Panc1 (cell line): ENCODE measurements around the gene SERGEF. TPM values are rescaled to one million over a fixed set of nuclear protein-coding genes. Genes with fewer than 3 reads are reported as not detected.

Experiments used
- ATAC-seq: fragments of 200-7000 bp; cut with Tn5 transposase; 2 replicates; pipeline ENCODE4 v1.9.1; 2020; ENCODE audit warnings: mild to moderate bottlenecking, moderate library complexity
- BruUV-seq: library from RNA; stranded (reverse); fragments of 400-500 nt; replicated peaks from 2 replicates; lab custom pipeline; 2021; lab: Mats Ljungman, UMichigan
- CTCF ChIA-PET: fragments of 300-600 bp; sonication (Branson Sonifier 250); formaldehyde crosslinking; loops from one replicate; lab custom pipeline; 2022; ENCODE audit warnings: antibody characterized with exemption; lab: Charles Lee
- POLR2A ChIA-PET: fragments of 300-600 bp; sonication (Branson Sonifier 250); formaldehyde crosslinking; loops from one replicate; lab custom pipeline; 2022; ENCODE audit warnings: antibody characterized with exemption; lab: Charles Lee
- DNase-seq: peaks from one replicate; pipeline ENCODE4 v3.0.0-alpha.2; 2010; ENCODE audit warnings: low read depth, low spot score
- H3K27ac ChIP-seq: 2 replicates; pipeline ENCODE4 v1.5.1; 2011; ENCODE audit warnings: mild to moderate bottlenecking, low read length, inconsistent platforms
- H3K27me3 ChIP-seq: fragments of 200-500 bp; sonication (Bioruptor generic); 2 replicates; pipeline ENCODE4 v1.6.0; 2014; ENCODE audit warnings: low read length, inconsistent platforms; ENCODE audit not compliant: control insufficient read depth, insufficient read depth
- H3K36me3 ChIP-seq: fragments of 200-500 bp; sonication (Bioruptor generic); 2 replicates; pipeline ENCODE4 v1.5.1; 2014; ENCODE audit warnings: inconsistent platforms, mild to moderate bottlenecking, low read length, moderate library complexity; ENCODE audit not compliant: control insufficient read depth, insufficient read depth
- H3K4me1 ChIP-seq: 2 replicates; pipeline ENCODE4 v1.5.1; 2011; ENCODE audit warnings: inconsistent platforms, mild to moderate bottlenecking, low read length, moderate library complexity; ENCODE audit not compliant: control insufficient read depth, insufficient read depth
- H3K4me3 ChIP-seq, 2 experiments: 2 replicates each; pipeline ENCODE4 v1.5.1; 2011 to 2012; ENCODE audit warnings: low read depth in 2 of 2, low read length in 2 of 2, mild to moderate bottlenecking in 2 of 2, inconsistent platforms in 1 of 2, moderate library complexity in 1 of 2
- H3K9me3 ChIP-seq: fragments of 200-500 bp; sonication (Bioruptor generic); 2 replicates; pipeline ENCODE4 v1.5.1; 2014; ENCODE audit warnings: low read depth, mild to moderate bottlenecking, inconsistent platforms, low read length, moderate library complexity; ENCODE audit not compliant: control insufficient read depth, insufficient read depth
- CTCF ChIP-seq: fragments of 450-650 bp; IDR thresholded peaks from 2 replicates; pipeline ENCODE4 v1.5.1; 2017; ENCODE audit warnings: mild to moderate bottlenecking
- POLR2AphosphoS5 ChIP-seq: IDR thresholded peaks from 2 replicates; pipeline ENCODE4 v1.6.1; 2012; ENCODE audit warnings: mild to moderate bottlenecking, low read depth, low read length, moderate library complexity
- REST ChIP-seq, 2 experiments: IDR thresholded peaks; 2 replicates each; pipeline ENCODE4 v1.6.1; 2011 to 2012; ENCODE audit warnings: low read depth in 2 of 2, control low read depth in 1 of 2, low read length in 1 of 2, mild to moderate bottlenecking in 1 of 2, moderate library complexity in 1 of 2; ENCODE audit not compliant: insufficient read depth in 1 of 2
- SIN3A ChIP-seq: IDR thresholded peaks from 2 replicates; pipeline ENCODE4 v1.6.1; 2012; ENCODE audit warnings: low read depth, mild to moderate bottlenecking, low read length, moderate library complexity, borderline replicate concordance; ENCODE audit not compliant: insufficient read depth
- TCF7L2 ChIP-seq: IDR thresholded peaks from 2 replicates; pipeline ENCODE4 v1.6.1; 2011; ENCODE audit warnings: mild to moderate bottlenecking, low read depth, low read length, inconsistent platforms
- in situ Hi-C: cut with HindIII; loops from 2 replicates; pipeline ENCODE4 v1.10.0; 2016; ENCODE audit warnings: low sequenced_read_pairs, low pct_unique_long_range_greater_than_20kb
- intact Hi-C: fragments of 100-400 bp; cut with micrococcal nuclease; formaldehyde crosslinking; loops from one replicate; pipeline ENCODE4 v1.10.0; 2022; ENCODE audit not compliant: unreplicated experiment
- total RNA-seq: library from RNA; stranded (reverse); gene quantifications from one replicate; pipeline ENCODE4 v1.2.1, GENCODE V29; 2021; ENCODE audit not compliant: unreplicated experiment

Gene SERGEF
- total RNA-seq, 1 experiment from 2014 or later: 35.5 TPM

- Histone ChIP-seq H3K9me3 (no peaks in the 10 kb centered on the region), H3K4me3 (no peak overlapping the region), H3K27me3 (no peaks in the 10 kb centered on the region), H3K36me3 (no peaks in the 10 kb centered on the region), H3K27ac (no peak overlapping the region), H3K4me1 (no peaks in the 10 kb centered on the region)
- ChIA-PET CTCF (interaction anchor here (1.4 kb wide), 1 partner anchor 14 kb away, joined by 3 read pairs; no protein-coding TSS in a partner anchor), POLR2A (no interaction called here)
- DNase-seq: no peak
- TF ChIP-seq POLR2AphosphoS5 (no peak), TCF7L2 (no peak), CTCF (no peak), REST (IDR thresholded peaks at IDR 0.05; ENCODE audit: insufficient read depth in 1 of 2, low read depth in 2 of 2, low read length in 1 of 2) (no peak), SIN3A (no peak)
- BruUV-seq: no TSS peak
- no peak for ATAC-seq
- in situ Hi-C loops (no loop called here), intact Hi-C loops (no loop called here)
These were observed 268.5 kb downstream of the SERGEF start for GRCh38 chr11:17744151-17744940.

GRCh38 chr11:17743808-17744119, 269.1 kb downstream of the SERGEF start:
- DNase-seq: no peak
- ChIA-PET CTCF (interaction anchor here (1.4 kb wide), 1 partner anchor 13 kb away, joined by 3 read pairs; no protein-coding TSS in a partner anchor), POLR2A (no interaction called here)
- Histone ChIP-seq H3K4me3 (no peak overlapping the region), H3K9me3 (no peaks in the 10 kb centered on the region), H3K36me3 (no peaks in the 10 kb centered on the region), H3K27me3 (no peaks in the 10 kb centered on the region), H3K27ac (no peak overlapping the region), H3K4me1 (no peaks in the 10 kb centered on the region)
- no peak for ATAC-seq
- intact Hi-C loops (no loop called here), in situ Hi-C loops (no loop called here)
- TF ChIP-seq REST (IDR thresholded peaks at IDR 0.05; ENCODE audit: insufficient read depth in 1 of 2, low read depth in 2 of 2, low read length in 1 of 2): no peak
- TF ChIP-seq TCF7L2: no peak
- no peak for TF ChIP-seq CTCF
- no peak for TF ChIP-seq SIN3A
- TF ChIP-seq POLR2AphosphoS5: no peak
- BruUV-seq: no TSS peak
